Natural killer cell treated with Interleukin-12 subunit alpha and Interleukin-12 subunit beta and Interleukin-15 and Interleukin-18, amount 100 ng/mL, for 72 hours (primary cell): ENCODE measurements around the gene OR4D9. TPM values are rescaled to one million over a fixed set of nuclear protein-coding genes. Genes with fewer than 3 reads are reported as not detected.

Experiments
- ATAC-seq, 2 donors: fragments of 150-1000 bp; cut with Tn5 transposase in 1 of 2; sonication (Bioruptor Pico), chemical (Tn5 transposase) in 1 of 2; 2 replicates each; pipeline ENCODE4 v1.10.0; 2021
- DNase-seq: peaks from one replicate; pipeline ENCODE4 v3.0.0; 2022; ENCODE audit warnings: low spot score
- H3K27ac Mint-ChIP-seq, 2 donors: 1 replicate in 1 of 2; 2 replicates in 1 of 2; pipeline ENCODE4 v1.8.0; 2022; ENCODE audit warnings: mixed read lengths in 2 of 2, mild to moderate bottlenecking in 1 of 2, moderate library complexity in 1 of 2
- H3K27me3 Mint-ChIP-seq, 2 donors: 1 replicate in 1 of 2; 2 replicates in 1 of 2; pipeline ENCODE4 v1.8.0; 2022; ENCODE audit warnings: mixed read lengths in 2 of 2
- H3K36me3 Mint-ChIP-seq: one replicate; pipeline ENCODE4 v1.8.0; 2022; ENCODE audit warnings: mixed read lengths
- H3K4me1 Mint-ChIP-seq, 2 donors: 1 replicate in 1 of 2; 2 replicates in 1 of 2; pipeline ENCODE4 v1.8.0; 2022; ENCODE audit warnings: low read depth in 2 of 2, mixed read lengths in 2 of 2, mild to moderate bottlenecking in 1 of 2
- H3K4me3 Mint-ChIP-seq: one replicate; pipeline ENCODE4 v1.8.0; 2022; ENCODE audit warnings: mixed read lengths
- H3K9me3 Mint-ChIP-seq: 2 replicates; pipeline ENCODE4 v1.8.0; 2022; ENCODE audit warnings: mixed read lengths
- total RNA-seq, 2 donors: library from RNA; stranded (reverse); gene quantifications; one replicate each; pipeline ENCODE4 v1.2.3, GENCODE V29; 2022

The OR4D9 gene
- total RNA-seq, 2 donors from 2014 or later: not detected

DNA sequence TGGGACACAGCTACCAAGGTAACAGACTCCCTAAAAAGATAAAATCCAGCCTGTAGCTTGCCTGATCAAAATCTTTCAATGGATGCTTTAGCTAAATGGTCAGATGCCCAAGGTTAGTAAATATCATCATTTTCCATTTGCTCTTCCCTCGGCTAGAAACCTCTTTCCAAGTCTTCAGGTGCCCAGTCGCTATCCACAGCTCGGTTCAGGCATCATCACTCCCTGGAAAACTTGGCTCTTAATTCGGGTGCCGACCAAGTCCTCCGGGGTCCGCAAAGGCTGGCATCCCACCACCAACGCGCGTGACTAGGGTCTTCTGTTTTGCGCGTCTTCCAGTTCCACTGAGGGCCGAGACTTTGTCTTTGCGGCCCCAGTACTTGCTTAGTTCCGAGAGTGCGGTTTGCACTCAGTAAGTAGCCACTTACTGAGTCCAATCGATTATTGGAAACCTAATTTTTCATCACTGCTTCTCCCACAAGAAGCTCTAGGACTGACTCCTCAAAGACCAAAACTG is 44.3 kb downstream of the OR4D9 start:
- Mint-ChIP-seq H3K36me3 (no peaks in the 10 kb centered on the region), H3K27me3 (peaks cover 7 to 8% of the 10 kb centered on the region in 2 donors), H3K27ac (peak overlapping the region; percentile 68 to 72), H3K9me3 (no peaks in the 10 kb centered on the region), H3K4me1 (peaks cover 40 to 46% of the 10 kb centered on the region in 2 donors), H3K4me3 (peak overlapping the region; percentile 90)
- ATAC-seq (no peak), DNase-seq (no peak)

- no peaks in the 10 kb centered on the region for H3K36me3 Mint-ChIP-seq
- H3K4me3 Mint-ChIP-seq: peak overlapping the region; percentile 90
- H3K27ac Mint-ChIP-seq: peak overlapping the region; percentile 68 to 72
- DNase-seq (peak; percentile 68), ATAC-seq (peak; percentile 70 to 73)
- H3K9me3 Mint-ChIP-seq: no peaks in the 10 kb centered on the region
- peaks cover 39 to 46% of the 10 kb centered on the region in 2 donors for H3K4me1 Mint-ChIP-seq
- peaks cover 7 to 8% of the 10 kb centered on the region in 2 donors for H3K27me3 Mint-ChIP-seq
Measured at GRCh38 chr11:59556115-59556916, 45.0 kb downstream of the OR4D9 start.

GRCh38 chr11:59556917-59557348 is 45.6 kb downstream of the OR4D9 start:
- peak in 1 of 2 donors; percentile 15 for ATAC-seq
- peak overlapping the region; percentile 90 for H3K4me3 Mint-ChIP-seq
- no peaks in the 10 kb centered on the region for H3K36me3 Mint-ChIP-seq
- no peaks in the 10 kb centered on the region for H3K9me3 Mint-ChIP-seq
- H3K27ac Mint-ChIP-seq: peak overlapping the region; percentile 68 to 72
- H3K27me3 Mint-ChIP-seq: peaks cover 7 to 8% of the 10 kb centered on the region in 2 donors
- peaks cover 38 to 44% of the 10 kb centered on the region in 2 donors for H3K4me1 Mint-ChIP-seq
- DNase-seq: no peak

- peak overlapping the region in 1 of 2 donors; percentile 72 for H3K27ac Mint-ChIP-seq
- H3K4me3 Mint-ChIP-seq: peak overlapping the region; percentile 39
- H3K9me3 Mint-ChIP-seq: no peaks in the 10 kb centered on the region
- ATAC-seq (no peak), DNase-seq (no peak)
- no peaks in the 10 kb centered on the region for H3K36me3 Mint-ChIP-seq
- H3K27me3 Mint-ChIP-seq: peaks cover 7 to 8% of the 10 kb centered on the region in 2 donors
- peaks cover 41 to 43% of the 10 kb centered on the region in 2 donors for H3K4me1 Mint-ChIP-seq
Measured at GRCh38 chr11:59558270-59558643, 46.9 kb downstream of the OR4D9 start.

- Mint-ChIP-seq H3K36me3 (no peaks in the 10 kb centered on the region), H3K9me3 (no peaks in the 10 kb centered on the region), H3K27ac (peak overlapping the region; percentile 94 to 97), H3K4me1 (peaks cover 41 to 43% of the 10 kb centered on the region in 2 donors), H3K27me3 (peaks cover 7 to 8% of the 10 kb centered on the region in 2 donors), H3K4me3 (peak overlapping the region; percentile 74)
- DNase-seq (no peak), ATAC-seq (peak in 1 of 2 donors; percentile 2)
Measured at GRCh38 chr11:59559886-59560285, 48.5 kb downstream of the OR4D9 start.

DNA sequence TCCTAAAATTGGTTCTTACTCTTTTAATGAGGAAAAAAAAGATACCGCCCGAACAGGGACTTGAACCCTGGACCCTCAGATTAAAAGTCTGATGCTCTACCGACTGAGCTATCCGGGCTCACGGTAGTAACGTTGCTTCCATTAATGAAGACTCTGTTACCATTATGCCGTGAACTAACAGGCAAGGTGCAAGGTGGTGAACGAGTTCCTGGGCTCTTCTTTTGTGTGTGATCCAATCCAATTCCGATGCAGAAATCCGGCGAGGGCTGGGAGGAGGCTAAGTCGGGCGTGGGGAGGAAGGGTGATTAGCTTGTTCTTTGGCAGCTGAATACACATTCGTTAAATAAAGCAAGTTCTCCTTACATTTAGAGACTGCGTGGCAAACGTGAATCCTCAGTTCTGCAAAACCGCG is 49.0 kb downstream of the OR4D9 start:
- H3K4me1 Mint-ChIP-seq: peaks cover 41 to 43% of the 10 kb centered on the region in 2 donors
- H3K27ac Mint-ChIP-seq: peak overlapping the region; percentile 94 to 97
- DNase-seq (peak; percentile 71), ATAC-seq (peak; percentile 59 to 72)
- H3K36me3 Mint-ChIP-seq: no peaks in the 10 kb centered on the region
- H3K4me3 Mint-ChIP-seq: peak overlapping the region; percentile 74
- no peaks in the 10 kb centered on the region for H3K9me3 Mint-ChIP-seq
- peaks cover 7 to 8% of the 10 kb centered on the region in 2 donors for H3K27me3 Mint-ChIP-seq

- Mint-ChIP-seq H3K4me1 (peaks cover 37 to 38% of the 10 kb centered on the region in 2 donors), H3K36me3 (no peaks in the 10 kb centered on the region), H3K4me3 (peak overlapping the region; percentile 74), H3K27me3 (peaks cover 5% of the 10 kb centered on the region in 2 donors), H3K27ac (peak overlapping the region; percentile 94 to 97), H3K9me3 (no peaks in the 10 kb centered on the region)
- DNase-seq (peak; percentile 76), ATAC-seq (peak; percentile 65 to 76)
Measured at GRCh38 chr11:59560702-59561473, 49.5 kb downstream of the OR4D9 start.

DNA sequence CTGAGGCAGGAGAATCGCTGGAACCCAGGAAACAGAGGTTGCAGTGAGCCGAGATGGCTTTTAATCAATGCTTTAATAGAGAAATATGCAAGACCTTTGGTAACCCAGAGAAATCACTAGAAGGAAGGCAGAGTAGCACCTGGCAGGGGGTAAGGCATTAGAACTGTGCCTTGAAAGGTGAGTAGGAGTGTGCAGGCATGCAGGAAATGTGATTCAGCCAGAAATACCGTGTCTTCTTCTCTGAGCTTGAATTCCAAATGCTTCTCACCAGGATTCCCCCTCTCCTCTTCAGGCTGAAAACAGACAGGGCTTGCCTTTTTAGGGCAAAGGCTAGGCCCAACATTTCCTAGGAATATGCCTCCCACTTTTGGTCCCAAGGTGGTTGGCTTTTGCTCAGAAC is 51.0 kb downstream of the OR4D9 start:
- DNase-seq: no peak
- Mint-ChIP-seq H3K9me3 (no peaks in the 10 kb centered on the region), H3K4me1 (peaks cover 24 to 30% of the 10 kb centered on the region in 2 donors), H3K4me3 (no peak overlapping the region), H3K27me3 (peaks cover 0 to 4% of the 10 kb centered on the region in 2 donors), H3K36me3 (no peaks in the 10 kb centered on the region), H3K27ac (peak overlapping the region; percentile 45 to 94)
- ATAC-seq: no peak

Other genes with a start within 250 kb of the OR4D9 start
- gene OR5AN1, start 152.6 kb upstream of the OR4D9 start, total RNA-seq: not detected
- not detected for gene OR5A2, start 85.1 kb upstream of the OR4D9 start, total RNA-seq
- gene OR5A1, start 75.1 kb upstream of the OR4D9 start, total RNA-seq: not detected
- not detected for gene OR4D6, start 54.6 kb upstream of the OR4D9 start, total RNA-seq
- gene OR4D10, start 38.2 kb upstream of the OR4D9 start, total RNA-seq: not detected
- gene OR4D11, start 8.0 kb upstream of the OR4D9 start, total RNA-seq: not detected
- 10 to 100 TPM; 40.5 to 45.2 TPM for gene OSBP, start 104.2 kb downstream of the OR4D9 start, total RNA-seq
- gene PATL1, start 157.5 kb downstream of the OR4D9 start, total RNA-seq: 10 to 100 TPM; 50.5 to 62.9 TPM
- gene OR10V1, start 202.3 kb downstream of the OR4D9 start, total RNA-seq: not detected
- gene STX3, start 243.8 kb downstream of the OR4D9 start, total RNA-seq: 10 to 100 TPM; 26.8 to 28.5 TPM